ENCODE results near the gene AJAP1. TPM values are rescaled to one million over a fixed set of nuclear protein-coding genes. Genes with fewer than 3 reads are reported as not detected.

The AJAP1 gene
- total and polyA plus RNA-seq, 12 donors = 0.07 to 2.2 (median 0.44) TPM

DNA sequence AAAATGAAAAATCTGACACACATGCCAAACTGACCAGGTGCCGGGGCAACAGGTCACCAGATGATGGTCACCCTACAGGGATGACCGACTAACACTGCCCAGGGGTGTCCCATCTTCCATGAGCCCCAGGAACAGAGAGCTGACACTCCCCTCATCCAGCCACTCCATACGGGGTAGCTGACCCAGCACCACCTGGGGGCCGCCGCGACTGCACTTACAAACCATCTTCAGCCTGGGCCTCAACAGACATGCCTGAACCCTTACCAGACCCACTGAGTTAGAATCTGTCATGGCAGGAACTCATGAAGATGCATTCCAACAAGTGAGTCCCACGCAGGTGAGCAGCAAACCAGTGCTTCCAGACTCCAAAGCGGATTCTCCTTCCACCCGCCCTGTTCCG is 31.6 kb upstream of the AJAP1 start:
- intact Hi-C loops (cut with DNase I) = no loop called here
- no peak for DNase-seq
- no peak overlapping the region for H3K27ac ChIP-seq
- no peaks in the 10 kb centered on the region for H3K27me3 ChIP-seq
- H3K9me3 ChIP-seq (replicated peaks in 1 of 3) = no peaks in the 10 kb centered on the region
- no peak overlapping the region for H3K4me3 ChIP-seq
- WGBS, 4 donors = 80 to 90% (median 87%) methylated on average over 10 of the region's 10 CpGs
- H3K36me3 ChIP-seq (replicated peaks in 1 of 2) = no peaks in the 10 kb centered on the region
- TF ChIP-seq POLR2A (IDR thresholded peaks at IDR 0.05) = no peak
- TF ChIP-seq, protein P1, sequence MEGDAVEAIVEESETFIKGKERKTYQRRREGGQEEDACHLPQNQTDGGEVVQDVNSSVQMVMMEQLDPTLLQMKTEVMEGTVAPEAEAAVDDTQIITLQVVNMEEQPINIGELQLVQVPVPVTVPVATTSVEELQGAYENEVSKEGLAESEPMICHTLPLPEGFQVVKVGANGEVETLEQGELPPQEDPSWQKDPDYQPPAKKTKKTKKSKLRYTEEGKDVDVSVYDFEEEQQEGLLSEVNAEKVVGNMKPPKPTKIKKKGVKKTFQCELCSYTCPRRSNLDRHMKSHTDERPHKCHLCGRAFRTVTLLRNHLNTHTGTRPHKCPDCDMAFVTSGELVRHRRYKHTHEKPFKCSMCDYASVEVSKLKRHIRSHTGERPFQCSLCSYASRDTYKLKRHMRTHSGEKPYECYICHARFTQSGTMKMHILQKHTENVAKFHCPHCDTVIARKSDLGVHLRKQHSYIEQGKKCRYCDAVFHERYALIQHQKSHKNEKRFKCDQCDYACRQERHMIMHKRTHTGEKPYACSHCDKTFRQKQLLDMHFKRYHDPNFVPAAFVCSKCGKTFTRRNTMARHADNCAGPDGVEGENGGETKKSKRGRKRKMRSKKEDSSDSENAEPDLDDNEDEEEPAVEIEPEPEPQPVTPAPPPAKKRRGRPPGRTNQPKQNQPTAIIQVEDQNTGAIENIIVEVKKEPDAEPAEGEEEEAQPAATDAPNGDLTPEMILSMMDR (IDR thresholded peaks at IDR 0.05) = no peak
- no peaks in the 10 kb centered on the region for H3K4me1 ChIP-seq (replicated peaks in 1 of 2)

DNA sequence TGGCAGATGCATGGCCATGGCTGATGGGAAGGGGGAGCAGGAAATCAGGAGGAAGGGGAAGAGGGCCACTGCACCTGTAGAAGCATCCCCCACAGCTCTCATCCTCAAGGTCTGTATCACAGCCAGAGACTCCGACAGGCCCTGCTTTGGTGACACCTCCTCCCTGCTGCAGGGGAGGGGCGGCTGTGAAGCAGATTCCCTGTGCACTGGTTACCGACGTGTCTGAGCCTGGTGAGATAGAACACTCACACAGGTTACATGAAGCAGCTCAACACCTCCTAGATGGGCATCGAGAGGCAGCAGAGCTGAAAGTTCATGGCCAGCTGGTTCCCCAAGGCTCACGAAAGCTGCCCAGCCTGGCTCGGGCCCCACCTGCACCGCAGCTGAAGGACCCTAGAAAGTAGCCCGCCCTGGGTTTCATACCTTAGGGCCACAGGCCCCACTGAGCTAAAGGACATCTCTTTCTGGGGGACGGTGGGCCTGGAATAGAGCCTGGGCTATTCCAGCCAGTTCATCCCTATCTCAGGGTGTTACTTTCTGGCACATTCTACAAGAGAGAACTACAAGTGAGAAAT is 30.2 kb upstream of the AJAP1 start:
- no peaks in the 10 kb centered on the region for H3K9me3 ChIP-seq (replicated peaks in 1 of 3)
- no peak overlapping the region for H3K4me3 ChIP-seq
- DNase-seq = no peak
- TF ChIP-seq, protein P1 (IDR thresholded peaks at IDR 0.05) = no peak
- TF ChIP-seq POLR2A (IDR thresholded peaks at IDR 0.05) = no peak
- H3K4me1 ChIP-seq (replicated peaks in 1 of 2) = no peaks in the 10 kb centered on the region
- no peaks in the 10 kb centered on the region for H3K36me3 ChIP-seq (replicated peaks in 1 of 2)
- H3K27ac ChIP-seq = no peak overlapping the region
- 62 to 90% (median 83%) methylated on average over 5 to 10 of the region's 10 CpGs for WGBS, 4 donors
- no peaks in the 10 kb centered on the region for H3K27me3 ChIP-seq
- intact Hi-C loops (cut with DNase I) = no loop called here

DNA sequence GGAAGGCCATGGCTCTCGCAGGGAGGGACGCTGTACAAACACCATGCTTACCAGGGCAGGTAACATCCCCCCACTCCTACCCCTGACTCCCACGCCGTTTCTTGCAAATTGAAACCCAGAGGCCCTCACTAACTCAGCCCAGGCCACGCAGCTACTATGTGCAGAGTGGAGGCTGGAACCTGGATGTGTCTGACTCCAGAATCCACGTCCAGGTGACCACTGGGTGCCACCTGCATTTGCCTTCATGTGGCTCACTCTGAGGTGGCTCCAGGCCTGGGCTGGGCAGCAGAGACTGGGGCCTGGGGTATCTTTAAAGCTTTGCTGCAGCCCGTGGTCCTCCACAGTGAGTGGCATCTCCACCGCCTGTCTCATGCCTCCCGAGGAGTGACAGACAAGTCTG is 29.6 kb upstream of the AJAP1 start:
- no peaks in the 10 kb centered on the region for H3K4me1 ChIP-seq (replicated peaks in 1 of 2)
- no peak for DNase-seq
- H3K36me3 ChIP-seq (replicated peaks in 1 of 2) = no peaks in the 10 kb centered on the region
- 79 to 86% (median 83%) methylated on average over 2 to 9 of the region's 9 CpGs for WGBS, 4 donors
- H3K27ac ChIP-seq = no peak overlapping the region
- intact Hi-C loops (cut with DNase I) = no loop called here
- no peaks in the 10 kb centered on the region for H3K27me3 ChIP-seq
- TF ChIP-seq, protein P1 (IDR thresholded peaks at IDR 0.05) = no peak
- TF ChIP-seq POLR2A (IDR thresholded peaks at IDR 0.05) = no peak
- H3K4me3 ChIP-seq = no peak overlapping the region
- no peaks in the 10 kb centered on the region for H3K9me3 ChIP-seq (replicated peaks in 1 of 3)

DNA sequence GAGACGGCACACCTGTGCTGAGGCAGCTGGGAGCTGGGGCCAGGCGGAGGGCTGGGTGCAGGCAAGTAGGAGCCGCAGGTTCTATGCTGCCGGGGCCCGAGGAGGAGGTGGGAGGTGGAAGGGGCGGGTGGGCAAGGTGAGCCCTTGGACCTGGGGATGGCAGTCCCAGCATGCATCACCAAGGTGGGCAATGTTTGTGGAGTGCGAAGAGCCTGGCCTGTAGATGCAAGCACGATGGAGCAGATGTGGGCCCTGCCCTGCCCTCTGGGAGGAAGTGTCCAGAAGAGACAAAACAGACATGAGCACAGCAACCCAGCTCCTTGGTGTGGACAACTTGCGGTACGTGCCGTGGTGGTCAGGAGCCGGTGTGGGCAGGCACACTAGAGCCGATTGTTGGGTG is 28.3 kb upstream of the AJAP1 start:
- intact Hi-C loops (cut with DNase I) = no loop called here
- Histone ChIP-seq H3K9me3 (replicated peaks in 1 of 3) (no peaks in the 10 kb centered on the region), H3K36me3 (replicated peaks in 1 of 2) (no peaks in the 10 kb centered on the region), H3K4me1 (replicated peaks in 1 of 2) (no peaks in the 10 kb centered on the region), H3K4me3 (no peak overlapping the region), H3K27me3 (no peaks in the 10 kb centered on the region), H3K27ac (no peak overlapping the region)
- DNase-seq = no peak
- TF ChIP-seq POLR2A (IDR thresholded peaks at IDR 0.05) = no peak
- TF ChIP-seq, protein P1 (IDR thresholded peaks at IDR 0.05) = no peak
- 81 to 92% (median 83%) methylated on average over 10 to 13 of the region's 13 CpGs for WGBS, 4 donors
